ENCODE measurements around the gene FAM118B.

DNA sequence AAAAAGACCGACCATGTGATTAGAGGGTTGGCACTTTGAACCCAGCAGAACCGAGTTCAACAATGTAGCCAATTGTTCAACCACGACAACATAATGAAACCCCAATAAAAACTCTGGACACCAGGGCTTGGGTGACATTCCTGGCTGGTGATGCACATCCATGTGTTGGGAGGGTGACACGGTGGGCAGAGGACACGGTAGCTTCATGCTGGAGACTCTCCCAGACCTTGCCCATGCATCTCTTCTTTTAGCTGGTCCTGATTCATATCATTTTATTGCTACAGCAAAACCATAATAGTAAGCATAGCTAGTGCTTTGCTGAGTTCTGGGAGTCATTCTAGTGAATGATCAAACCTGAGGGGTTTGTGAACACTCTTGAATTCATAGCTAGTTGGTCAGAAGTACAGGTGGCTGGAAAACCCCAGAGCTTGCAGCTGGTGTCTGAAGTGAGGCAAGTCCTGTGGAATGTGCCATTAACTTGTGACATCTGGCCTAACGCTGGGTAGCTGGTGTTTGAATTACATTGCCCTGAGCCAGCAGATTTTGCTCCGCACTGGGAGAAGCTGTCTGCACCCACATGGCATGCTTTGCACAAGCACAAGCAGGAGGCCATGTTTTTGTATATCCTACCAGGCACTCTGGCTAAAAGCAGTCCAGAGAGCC lies 14.2 kb upstream of the FAM118B start:
- TF ChIP-seq POLR2A (IDR thresholded peaks at IDR 0.05; ENCODE audit: low read length) (no peak), GATA1 (IDR thresholded peaks at IDR 0.05; ENCODE audit: low read depth, low read length) (no peak)
